ENCODE data around the gene CD200.

Gene CD200

GRCh38 chr3:112304611-112305010 lies 28.3 kb upstream of the CD200 start:
- Histone ChIP-seq H3K9ac (no peak overlapping the region), H3K27ac (no peak overlapping the region)

GRCh38 chr3:112306825-112307224 lies 26.1 kb upstream of the CD200 start:
- H3K4me3 ChIP-seq = no peak overlapping the region
- H3K27me3 ChIP-seq = no peaks in the 10 kb centered on the region
- H3K4me1 ChIP-seq = peaks cover 28% of the 10 kb centered on the region
- TF ChIP-seq Cebpa-rat (IDR thresholded peaks at IDR 0.05) = no peak
- H3K27ac ChIP-seq = no peak overlapping the region
- H3K4me2 ChIP-seq = no peak overlapping the region
- H3K9me3 ChIP-seq = peaks cover 8% of the 10 kb centered on the region; the same call in 1 of the 2 replicates
- H4K20me1 ChIP-seq = no peaks in the 10 kb centered on the region
- no peak overlapping the region for H3K9ac ChIP-seq
- H3K36me3 ChIP-seq = no peaks in the 10 kb centered on the region

More at GRCh38 chr3:112304611-112305010, 28.3 kb upstream of the CD200 start:
- Histone ChIP-seq H3K4me2 (peak overlapping the region; percentile 85), H3K27me3 (no peaks in the 10 kb centered on the region), H3K36me3 (no peaks in the 10 kb centered on the region), H3K4me1 (peaks cover 31% of the 10 kb centered on the region), H4K20me1 (no peaks in the 10 kb centered on the region), H3K9me3 (peaks cover 8% of the 10 kb centered on the region; the same call in 1 of the 2 replicates), H3K4me3 (no peak overlapping the region)
- no peak for TF ChIP-seq Cebpa-rat (IDR thresholded peaks at IDR 0.05)

- no peaks in the 10 kb centered on the region for H4K20me1 ChIP-seq
- peaks cover 21% of the 10 kb centered on the region for H3K4me1 ChIP-seq
- peaks cover under 1% of the 10 kb centered on the region; the same call in 1 of the 2 replicates for H3K9me3 ChIP-seq
- no peaks in the 10 kb centered on the region for H3K27me3 ChIP-seq
- H3K9ac ChIP-seq = no peak overlapping the region
- no peak overlapping the region for H3K4me3 ChIP-seq
- H3K4me2 ChIP-seq = no peak overlapping the region
- no peak overlapping the region for H3K27ac ChIP-seq
- TF ChIP-seq Cebpa-rat (IDR thresholded peaks at IDR 0.05) = no peak
- H3K36me3 ChIP-seq = no peaks in the 10 kb centered on the region
Measured at GRCh38 chr3:112307557-112307956, 25.4 kb upstream of the CD200 start.

- H3K36me3 ChIP-seq = no peaks in the 10 kb centered on the region
- no peak overlapping the region for H3K9ac ChIP-seq
- no peaks in the 10 kb centered on the region for H3K27me3 ChIP-seq
- H4K20me1 ChIP-seq = no peaks in the 10 kb centered on the region
- H3K27ac ChIP-seq = no peak overlapping the region
- H3K9me3 ChIP-seq = no peaks in the 10 kb centered on the region
- no peak overlapping the region for H3K4me3 ChIP-seq
- no peak overlapping the region for H3K4me2 ChIP-seq
- no peak for TF ChIP-seq Cebpa-rat (IDR thresholded peaks at IDR 0.05)
- H3K4me1 ChIP-seq = peaks cover 13% of the 10 kb centered on the region
Measured at GRCh38 chr3:112308151-112308911, 24.6 kb upstream of the CD200 start.

GRCh38 chr3:112314649-112315048 lies 18.3 kb upstream of the CD200 start:
- H3K36me3 ChIP-seq = no peaks in the 10 kb centered on the region
- no peak overlapping the region for H3K27ac ChIP-seq
- no peak overlapping the region for H3K4me3 ChIP-seq
- no peak overlapping the region for H3K9ac ChIP-seq
- H3K27me3 ChIP-seq = no peaks in the 10 kb centered on the region
- H4K20me1 ChIP-seq = no peaks in the 10 kb centered on the region
- H3K4me2 ChIP-seq = no peak overlapping the region
- H3K4me1 ChIP-seq = no peaks in the 10 kb centered on the region
- no peak for TF ChIP-seq Cebpa-rat (IDR thresholded peaks at IDR 0.05)
- H3K9me3 ChIP-seq = peaks cover 24% of the 10 kb centered on the region

GRCh38 chr3:112315791-112316190 lies 17.2 kb upstream of the CD200 start:
- Histone ChIP-seq H3K4me3 (no peak overlapping the region), H3K27me3 (no peaks in the 10 kb centered on the region), H4K20me1 (no peaks in the 10 kb centered on the region), H3K9me3 (peaks cover 24% of the 10 kb centered on the region), H3K36me3 (no peaks in the 10 kb centered on the region), H3K4me2 (no peak overlapping the region), H3K27ac (no peak overlapping the region), H3K4me1 (no peaks in the 10 kb centered on the region), H3K9ac (no peak overlapping the region)
- no peak for TF ChIP-seq Cebpa-rat (IDR thresholded peaks at IDR 0.05)

- Histone ChIP-seq H3K4me2 (no peak overlapping the region), H3K9ac (no peak overlapping the region), H3K27ac (no peak overlapping the region), H3K9me3 (peaks cover 24% of the 10 kb centered on the region), H3K36me3 (no peaks in the 10 kb centered on the region), H3K4me3 (no peak overlapping the region), H4K20me1 (no peaks in the 10 kb centered on the region), H3K4me1 (no peaks in the 10 kb centered on the region), H3K27me3 (no peaks in the 10 kb centered on the region)
- no peak for TF ChIP-seq Cebpa-rat (IDR thresholded peaks at IDR 0.05)
Measured at GRCh38 chr3:112319516-112320276, 13.3 kb upstream of the CD200 start.

- no peaks in the 10 kb centered on the region for H3K36me3 ChIP-seq
- H3K4me3 ChIP-seq = no peak overlapping the region
- TF ChIP-seq Cebpa-rat (IDR thresholded peaks at IDR 0.05) = no peak
- H3K27ac ChIP-seq = no peak overlapping the region
- no peak overlapping the region for H3K9ac ChIP-seq
- H3K27me3 ChIP-seq = no peaks in the 10 kb centered on the region
- no peaks in the 10 kb centered on the region for H4K20me1 ChIP-seq
- no peak overlapping the region for H3K4me2 ChIP-seq
- H3K9me3 ChIP-seq = peaks cover 17% of the 10 kb centered on the region
- H3K4me1 ChIP-seq = no peaks in the 10 kb centered on the region
Measured at GRCh38 chr3:112320691-112321090, 12.3 kb upstream of the CD200 start.

GRCh38 chr3:112321867-112322652 lies 10.9 kb upstream of the CD200 start:
- Histone ChIP-seq H3K27me3 (no peaks in the 10 kb centered on the region), H3K4me1 (no peaks in the 10 kb centered on the region), H3K9me3 (0 out of 2 replicates have a peak, but pooled peaks cover 7% of the 10 kb centered on the region), H3K4me2 (no peak overlapping the region), H4K20me1 (no peaks in the 10 kb centered on the region), H3K36me3 (no peaks in the 10 kb centered on the region), H3K27ac (no peak overlapping the region), H3K9ac (no peak overlapping the region), H3K4me3 (no peak overlapping the region)
- TF ChIP-seq Cebpa-rat (IDR thresholded peaks at IDR 0.05) = no peak

Measured in BLaER1 (cell line).